CD14-positive monocyte (primary cell): ENCODE measurements around the gene ZSCAN22. TPM values are rescaled to one million over a fixed set of nuclear protein-coding genes. Genes with fewer than 3 reads are reported as not detected.

Experiments used
- DNase-seq, 3 donors: peaks; one replicate each; pipeline ENCODE4 v3.0.0-alpha.2; 2011 to 2022
- H2AFZ ChIP-seq: 2 replicates; pipeline ENCODE4 v1.6.0; 2012; ENCODE audit warnings: mild to moderate bottlenecking, low read depth, low read length, inconsistent platforms; ENCODE audit not compliant: insufficient read depth, poor library complexity, severe bottlenecking
- H3K27ac ChIP-seq, 2 donors: 1 replicate in 1 of 2; 2 replicates in 1 of 2; pipeline ENCODE4 v1.5.1; 2012 to 2013; ENCODE audit warnings: low read length in 2 of 2, control low read depth in 1 of 2, inconsistent platforms in 1 of 2, low read depth in 1 of 2, mild to moderate bottlenecking in 1 of 2
- H3K27me3 ChIP-seq, 2 donors: one replicate each; pipeline versions ENCODE4 v1.6.0 to v1.6.1; 2011 to 2013; ENCODE audit warnings: low read length in 2 of 2; ENCODE audit not compliant: control insufficient read depth in 2 of 2, insufficient read depth in 2 of 2
- H3K36me3 ChIP-seq, 2 donors: replicated peaks in 1 of 2; 1 replicate in 1 of 2; 2 replicates in 1 of 2; pipeline versions ENCODE4 v1.5.1 to v1.6.1; 2012 to 2013; ENCODE audit warnings: low read length in 2 of 2, control low read depth in 1 of 2, inconsistent platforms in 1 of 2, mild to moderate bottlenecking in 1 of 2; ENCODE audit not compliant: insufficient read depth in 2 of 2, control insufficient read depth in 1 of 2
- H3K4me1 ChIP-seq, 2 donors: 1 replicate in 1 of 2; 2 replicates in 1 of 2; pipeline versions ENCODE4 v1.5.1 to v1.6.1; 2012 to 2013; ENCODE audit warnings: low read length in 2 of 2, control low read depth in 1 of 2, inconsistent platforms in 1 of 2, mild to moderate bottlenecking in 1 of 2, moderate library complexity in 1 of 2; ENCODE audit not compliant: insufficient read depth in 2 of 2, control insufficient read depth in 1 of 2
- H3K4me2 ChIP-seq: replicated peaks from 2 replicates; pipeline ENCODE3; 2012; ENCODE audit warnings: low read length, moderate library complexity, mild to moderate bottlenecking; ENCODE audit not compliant: poor library complexity, severe bottlenecking; ENCODE audit errors: extremely low read depth
- H3K4me3 ChIP-seq, 3 experiments: fragments of 200-600 bp in 1 of 3; sonication (generic) in 1 of 3; replicated peaks in 1 of 3; 1 replicate in 2 of 3; 2 replicates in 1 of 3; pipeline ENCODE4 v1.5.1; 2011 to 2013; ENCODE audit warnings: low read length in 3 of 3, mild to moderate bottlenecking in 3 of 3, control low read depth in 2 of 3, low read depth in 2 of 3, inconsistent platforms in 1 of 3, moderate library complexity in 1 of 3
- H3K79me2 ChIP-seq: 2 replicates; pipeline ENCODE4 v1.6.0; 2012; ENCODE audit warnings: mild to moderate bottlenecking, control low read depth, inconsistent platforms, low read length, moderate library complexity; ENCODE audit not compliant: insufficient read depth
- H3K9ac ChIP-seq: 2 replicates; pipeline ENCODE4 v1.6.0; 2017; ENCODE audit warnings: low read length, mild to moderate bottlenecking; ENCODE audit not compliant: insufficient read depth, poor library complexity, severe bottlenecking
- H3K9me3 ChIP-seq, 2 donors: replicated peaks in 1 of 2; 1 replicate in 1 of 2; 2 replicates in 1 of 2; pipeline versions ENCODE4 v1.5.1 to v1.6.1; 2012 to 2013; ENCODE audit warnings: low read length in 2 of 2, control low read depth in 1 of 2; ENCODE audit not compliant: control insufficient read depth in 1 of 2, insufficient read depth in 1 of 2
- H4K20me1 ChIP-seq: 2 replicates; pipeline ENCODE4 v1.6.0; 2012; ENCODE audit warnings: mild to moderate bottlenecking, low read length, control low read depth, moderate library complexity; ENCODE audit not compliant: insufficient read depth
- H3K27ac Mint-ChIP-seq, 7 donors: one replicate each; pipeline ENCODE4 v1.8.0; 2020; ENCODE audit warnings: mild to moderate bottlenecking in 7 of 7, mixed read lengths in 7 of 7, moderate library complexity in 6 of 7, inconsistent platforms in 2 of 7
- H3K27me3 Mint-ChIP-seq, 3 donors: one replicate each; pipeline ENCODE4 v1.8.0; 2021 to 2022; ENCODE audit warnings: low read depth in 3 of 3, mild to moderate bottlenecking in 3 of 3, mixed read lengths in 3 of 3, moderate library complexity in 3 of 3, inconsistent platforms in 1 of 3
- H3K36me3 Mint-ChIP-seq, 2 donors: one replicate each; pipeline ENCODE4 v1.8.0; 2020; ENCODE audit warnings: mixed read lengths in 2 of 2, inconsistent platforms in 1 of 2, mild to moderate bottlenecking in 1 of 2
- H3K4me1 Mint-ChIP-seq: one replicate; pipeline ENCODE4 v1.8.0; 2020; ENCODE audit warnings: mild to moderate bottlenecking, mixed read lengths
- H3K4me3 Mint-ChIP-seq, 2 donors: one replicate each; pipeline ENCODE4 v1.8.0; 2020; ENCODE audit warnings: mild to moderate bottlenecking in 2 of 2, mixed read lengths in 2 of 2, moderate library complexity in 1 of 2
- H3K9me3 Mint-ChIP-seq, 7 donors: one replicate each; pipeline ENCODE4 v1.8.0; 2020 to 2022; ENCODE audit warnings: mixed read lengths in 7 of 7, mild to moderate bottlenecking in 6 of 7, moderate library complexity in 6 of 7, inconsistent platforms in 2 of 7
- CTCF ChIP-seq: fragments of 200-600 bp; IDR thresholded peaks from one replicate; pipeline ENCODE4 v1.8.0; 2022; ENCODE audit warnings: antibody characterized with exemption, mild to moderate bottlenecking
- WGBS: methylation state at CpG from one replicate; pipeline ENCODE4 v1.1.5; 2013; ENCODE audit warnings: missing lambda C conversion rate; ENCODE audit not compliant: insufficient coverage; 5-methylcytosine and 5-hydroxymethylcytosine counted together
- intact Hi-C, 2 donors: fragments of 100-400 bp; cut with micrococcal nuclease; formaldehyde crosslinking; loops; one replicate each; pipeline versions ENCODE4 v1.15.0 to v1.15.1; 2023
- polyA plus RNA-seq, 3 donors: library from polyadenylated mRNA; depleted of rRNA in 1 of 3; unstranded in 2 of 3; stranded (reverse) in 1 of 3; fragments of 300-500 nt in 2 of 3; fragments of >200 nt in 1 of 3; fragmentation: Illumina TruSeq in 2 of 3; gene quantifications; 1 replicate in 2 of 3; 2 replicates in 1 of 3; pipeline ENCODE4 v1.2.3, GENCODE V29; 2012 to 2021

ZSCAN22 gene
- polyA plus RNA-seq, 3 donors: 0.58 to 1.2 (median 0.99) TPM

DNA sequence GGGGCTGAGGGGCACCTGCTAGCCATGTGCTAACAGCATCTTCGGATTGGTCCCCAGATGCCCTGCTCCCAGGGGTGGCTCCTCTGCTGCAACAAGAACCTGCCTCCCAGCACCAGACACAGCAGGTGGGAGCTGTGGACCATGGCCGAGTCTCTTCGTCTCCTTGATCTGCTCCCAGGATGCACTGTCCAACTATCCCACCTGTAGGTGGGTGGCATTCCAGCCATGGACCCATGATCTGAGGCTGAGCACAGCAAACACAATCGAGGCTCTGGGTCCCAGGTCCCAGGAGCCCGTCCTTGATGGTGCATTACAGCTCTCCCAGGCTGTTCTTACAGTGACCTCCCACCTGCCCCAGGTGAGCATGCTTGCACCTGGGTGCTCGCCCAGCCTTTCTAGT, 52.5 kb downstream of the ZSCAN22 start:
- Histone ChIP-seq H3K79me2 (no peaks in the 10 kb centered on the region), H3K36me3 (no peaks in the 10 kb centered on the region), H3K4me3 (no peak overlapping the region), H3K27ac (no peak overlapping the region), H3K9me3 (no peaks in the 10 kb centered on the region), H3K4me1 (peaks cover 20 to 25% of the 10 kb centered on the region in 2 donors), H3K4me2 (no peak overlapping the region), H3K27me3 (no peaks in the 10 kb centered on the region), H2AFZ (peak overlapping the region; percentile 99), H4K20me1 (no peaks in the 10 kb centered on the region), H3K9ac (no peak overlapping the region)
- WGBS: 94% methylated on average over 4 of the region's 6 CpGs
- Mint-ChIP-seq H3K4me1 (peaks cover 19% of the 10 kb centered on the region), H3K36me3 (peaks cover 0 to 3% of the 10 kb centered on the region in 2 donors), H3K9me3 (peaks cover 0 to 2% (median 0%) of the 10 kb centered on the region in 7 donors), H3K27me3 (peaks cover 0 to 2% (median 0%) of the 10 kb centered on the region in 3 donors), H3K4me3 (no peak overlapping the region), H3K27ac (no peak overlapping the region)
- no peak for TF ChIP-seq CTCF
- no peak for DNase-seq
- intact Hi-C loops: no loop called here

DNA sequence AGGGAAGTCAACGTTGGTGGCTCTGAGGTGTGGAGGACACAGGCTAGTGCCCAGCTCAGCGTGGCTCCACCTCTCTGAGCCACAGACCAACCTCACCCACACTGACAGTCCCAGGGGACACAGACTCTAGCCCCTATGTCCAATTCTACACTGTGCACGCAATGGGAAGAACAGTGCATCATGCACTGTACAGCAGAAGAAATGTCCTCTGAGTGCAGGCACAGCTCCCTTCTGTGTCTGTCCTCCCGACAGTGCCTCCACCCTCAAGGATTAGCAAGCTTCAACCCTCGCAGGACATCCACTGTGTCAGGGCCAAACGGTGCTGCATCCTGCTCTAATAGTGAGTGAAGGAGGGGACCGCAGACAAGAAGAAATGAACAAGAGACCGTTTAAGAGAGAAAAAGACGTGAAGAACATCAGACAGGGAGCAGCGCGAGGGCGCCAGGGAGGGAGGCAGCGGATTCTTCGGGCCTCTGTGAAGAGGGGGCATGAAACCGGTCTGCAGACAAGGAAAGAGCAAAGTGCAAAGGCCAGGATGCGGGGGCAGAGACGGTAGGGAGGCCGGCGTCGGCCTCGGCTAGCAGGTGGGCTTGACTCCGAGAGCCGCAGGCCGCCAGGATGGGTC, 53.4 kb downstream of the ZSCAN22 start:
- Histone ChIP-seq H3K27me3 (no peaks in the 10 kb centered on the region), H3K79me2 (no peaks in the 10 kb centered on the region), H3K9ac (peak overlapping the region; percentile 80), H4K20me1 (no peaks in the 10 kb centered on the region), H3K27ac (peak overlapping the region; percentile 61 to 95), H3K4me2 (peak overlapping the region; percentile 95), H3K4me1 (peaks cover 20 to 25% of the 10 kb centered on the region in 2 donors), H3K4me3 (peak overlapping the region; percentile 54 to 86 (median 78)), H3K36me3 (no peaks in the 10 kb centered on the region), H3K9me3 (no peaks in the 10 kb centered on the region), H2AFZ (peak overlapping the region; percentile 99)
- H3K36me3 Mint-ChIP-seq: peaks cover 0 to 3% of the 10 kb centered on the region in 2 donors
- H3K9me3 Mint-ChIP-seq: peaks cover 0 to 3% (median 0%) of the 10 kb centered on the region in 7 donors
- WGBS: 6% methylated on average over 23 of the region's 24 CpGs
- peak overlapping the region; percentile 2 to 97 (median 93) for H3K27ac Mint-ChIP-seq
- peak overlapping the region; percentile 82 to 92 for H3K4me3 Mint-ChIP-seq
- H3K27me3 Mint-ChIP-seq: peaks cover 0 to 2% (median 0%) of the 10 kb centered on the region in 3 donors
- intact Hi-C loops: loop anchor here (2.0 kb wide), 2 partner anchors 53 to 197 kb away; partner anchors contain the start of genes ZSCAN22 (in 2 of the 2) and ZNF274 (in 1 of the 2)
- no peak for TF ChIP-seq CTCF
- no peak for DNase-seq
- peaks cover 22% of the 10 kb centered on the region for H3K4me1 Mint-ChIP-seq
